ENCODE measurements around the gene WDR45B.

WDR45B gene

DNA sequence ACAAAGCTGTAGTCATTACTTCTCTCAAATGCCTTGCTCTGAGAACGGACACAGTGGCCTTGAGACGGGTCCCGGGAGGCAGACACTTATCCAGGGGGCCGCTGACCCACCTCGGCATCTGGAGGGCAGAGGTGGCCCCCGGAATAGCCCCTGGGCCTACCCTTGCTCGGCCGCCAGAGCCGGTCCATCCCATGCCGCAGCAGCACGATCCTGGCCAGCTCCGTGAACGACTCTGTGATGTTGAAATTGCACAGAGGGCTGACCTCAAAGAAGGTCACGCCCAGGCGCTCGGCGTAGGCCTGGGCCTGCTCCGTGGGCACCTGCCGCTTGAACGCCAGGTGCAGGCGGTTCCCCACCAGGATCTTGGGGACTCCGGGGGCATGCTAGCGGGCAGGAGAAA is 10.1 kb upstream of the WDR45B start:
- H3K27me3 ChIP-seq (ENCODE audit: insufficient read depth, low read depth): no peaks in the 10 kb centered on the region
- no peak overlapping the region for H3K9ac ChIP-seq
- TF ChIP-seq, protein P1, sequence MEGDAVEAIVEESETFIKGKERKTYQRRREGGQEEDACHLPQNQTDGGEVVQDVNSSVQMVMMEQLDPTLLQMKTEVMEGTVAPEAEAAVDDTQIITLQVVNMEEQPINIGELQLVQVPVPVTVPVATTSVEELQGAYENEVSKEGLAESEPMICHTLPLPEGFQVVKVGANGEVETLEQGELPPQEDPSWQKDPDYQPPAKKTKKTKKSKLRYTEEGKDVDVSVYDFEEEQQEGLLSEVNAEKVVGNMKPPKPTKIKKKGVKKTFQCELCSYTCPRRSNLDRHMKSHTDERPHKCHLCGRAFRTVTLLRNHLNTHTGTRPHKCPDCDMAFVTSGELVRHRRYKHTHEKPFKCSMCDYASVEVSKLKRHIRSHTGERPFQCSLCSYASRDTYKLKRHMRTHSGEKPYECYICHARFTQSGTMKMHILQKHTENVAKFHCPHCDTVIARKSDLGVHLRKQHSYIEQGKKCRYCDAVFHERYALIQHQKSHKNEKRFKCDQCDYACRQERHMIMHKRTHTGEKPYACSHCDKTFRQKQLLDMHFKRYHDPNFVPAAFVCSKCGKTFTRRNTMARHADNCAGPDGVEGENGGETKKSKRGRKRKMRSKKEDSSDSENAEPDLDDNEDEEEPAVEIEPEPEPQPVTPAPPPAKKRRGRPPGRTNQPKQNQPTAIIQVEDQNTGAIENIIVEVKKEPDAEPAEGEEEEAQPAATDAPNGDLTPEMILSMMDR (conservative IDR thresholded peaks at IDR 0.05; ENCODE audit: low read depth, low read length): no peak
- H3K79me2 ChIP-seq (ENCODE audit: insufficient read depth, low read depth): no peaks in the 10 kb centered on the region
- H3K4me1 ChIP-seq (ENCODE audit: low read depth, poor library complexity, severe bottlenecking): no peaks in the 10 kb centered on the region
- no peaks in the 10 kb centered on the region for H3K36me3 ChIP-seq (ENCODE audit: insufficient read depth)
- H4K20me1 ChIP-seq (ENCODE audit: insufficient read depth): no peaks in the 10 kb centered on the region
- no peak overlapping the region for H3K27ac ChIP-seq
- no peak overlapping the region for H3K4me3 ChIP-seq (IDR thresholded peaks at IDR 0.05; ENCODE audit: insufficient read depth, low read depth, low read length)
- no peak overlapping the region for H3K4me2 ChIP-seq
- H2AFZ ChIP-seq (ENCODE audit: low read depth): no peak overlapping the region

DNA sequence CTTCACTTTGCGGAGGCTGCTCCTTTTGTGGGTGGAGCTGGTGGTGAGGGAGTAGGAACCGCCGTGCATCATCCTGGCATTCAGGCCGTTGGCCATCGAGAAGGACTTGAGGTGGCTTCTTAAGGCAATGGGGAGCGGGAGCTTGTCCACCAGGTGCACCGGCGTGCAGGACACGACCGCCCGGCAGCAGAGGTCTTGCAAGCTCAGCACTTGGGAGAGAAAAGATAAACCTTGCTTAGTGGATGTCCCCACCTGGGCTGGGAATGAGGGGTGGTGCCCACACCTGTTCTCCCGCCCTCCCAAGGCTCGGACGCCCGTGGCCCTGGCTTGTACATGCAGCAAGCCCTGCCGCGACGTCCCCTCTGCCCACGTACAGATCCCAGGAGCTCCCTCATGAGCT is 9.7 kb upstream of the WDR45B start:
- no peak overlapping the region for H2AFZ ChIP-seq (ENCODE audit: low read depth)
- no peaks in the 10 kb centered on the region for H3K36me3 ChIP-seq (ENCODE audit: insufficient read depth)
- H4K20me1 ChIP-seq (ENCODE audit: insufficient read depth): no peaks in the 10 kb centered on the region
- H3K4me1 ChIP-seq (ENCODE audit: low read depth, poor library complexity, severe bottlenecking): no peaks in the 10 kb centered on the region
- no peak overlapping the region for H3K4me2 ChIP-seq
- no peaks in the 10 kb centered on the region for H3K79me2 ChIP-seq (ENCODE audit: insufficient read depth, low read depth)
- TF ChIP-seq, protein P1 (conservative IDR thresholded peaks at IDR 0.05; ENCODE audit: low read depth, low read length): no peak
- H3K27ac ChIP-seq: no peak overlapping the region
- H3K27me3 ChIP-seq (ENCODE audit: insufficient read depth, low read depth): no peaks in the 10 kb centered on the region
- no peak overlapping the region for H3K4me3 ChIP-seq (IDR thresholded peaks at IDR 0.05; ENCODE audit: insufficient read depth, low read depth, low read length)
- H3K9ac ChIP-seq: no peak overlapping the region

DNA sequence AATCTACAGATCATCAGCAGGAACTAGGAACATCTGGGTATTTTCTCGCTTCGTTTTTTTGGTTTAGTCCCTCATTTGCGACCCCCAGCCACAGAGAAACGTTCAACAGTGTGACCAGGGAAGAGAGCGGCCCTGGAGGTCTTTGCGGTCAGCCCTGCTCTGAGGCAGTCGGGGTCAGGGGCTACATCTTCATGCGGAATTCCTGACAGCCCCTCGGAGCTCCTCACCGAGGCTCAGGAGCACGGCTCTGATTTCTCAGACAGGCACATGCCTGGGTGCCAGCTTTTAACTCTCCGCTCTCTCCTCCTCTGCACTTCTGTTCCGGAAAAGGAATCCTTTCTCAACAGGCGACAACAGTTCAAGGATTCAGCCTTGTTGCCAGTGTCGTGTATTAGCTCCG is 8.0 kb upstream of the WDR45B start:
- Histone ChIP-seq H3K79me2 (ENCODE audit: insufficient read depth, low read depth) (no peaks in the 10 kb centered on the region), H4K20me1 (ENCODE audit: insufficient read depth) (no peaks in the 10 kb centered on the region), H3K27ac (no peak overlapping the region), H3K4me2 (no peak overlapping the region), H3K27me3 (ENCODE audit: insufficient read depth, low read depth) (no peaks in the 10 kb centered on the region), H3K36me3 (ENCODE audit: insufficient read depth) (no peaks in the 10 kb centered on the region), H3K4me3 (IDR thresholded peaks at IDR 0.05; ENCODE audit: insufficient read depth, low read depth, low read length) (no peak overlapping the region), H3K4me1 (ENCODE audit: low read depth, poor library complexity, severe bottlenecking) (peaks cover 4% of the 10 kb centered on the region), H2AFZ (ENCODE audit: low read depth) (no peak overlapping the region), H3K9ac (no peak overlapping the region)
- TF ChIP-seq, protein P1 (conservative IDR thresholded peaks at IDR 0.05; ENCODE audit: low read depth, low read length): no peak

DNA sequence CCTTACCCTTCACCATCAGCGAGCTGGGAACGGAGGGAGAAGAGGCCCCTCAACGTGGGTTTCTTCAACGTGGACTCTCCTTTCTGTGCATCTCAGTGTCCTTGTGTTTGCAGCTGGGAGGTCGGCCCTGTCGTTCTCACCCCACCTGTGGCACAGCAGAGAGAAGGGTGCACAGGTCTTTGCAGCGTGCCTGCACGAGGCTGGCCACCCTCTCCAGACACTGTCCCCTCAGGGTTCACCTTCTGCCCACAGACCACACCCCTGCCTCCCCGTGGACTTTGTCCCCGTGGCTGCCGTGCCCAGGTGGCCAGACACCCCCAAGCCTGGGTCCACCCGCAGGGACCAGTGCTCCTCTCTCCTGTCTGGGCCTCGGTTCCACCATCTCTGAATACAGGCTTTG is 7.3 kb upstream of the WDR45B start:
- no peak overlapping the region for H3K4me3 ChIP-seq (IDR thresholded peaks at IDR 0.05; ENCODE audit: insufficient read depth, low read depth, low read length)
- H3K9ac ChIP-seq: no peak overlapping the region
- H3K79me2 ChIP-seq (ENCODE audit: insufficient read depth, low read depth): no peaks in the 10 kb centered on the region
- H3K27me3 ChIP-seq (ENCODE audit: insufficient read depth, low read depth): no peaks in the 10 kb centered on the region
- H2AFZ ChIP-seq (ENCODE audit: low read depth): no peak overlapping the region
- no peak overlapping the region for H3K27ac ChIP-seq
- no peaks in the 10 kb centered on the region for H3K36me3 ChIP-seq (ENCODE audit: insufficient read depth)
- TF ChIP-seq, protein P1 (conservative IDR thresholded peaks at IDR 0.05; ENCODE audit: low read depth, low read length): no peak
- H3K4me2 ChIP-seq: no peak overlapping the region
- no peaks in the 10 kb centered on the region for H4K20me1 ChIP-seq (ENCODE audit: insufficient read depth)
- peaks cover 9% of the 10 kb centered on the region for H3K4me1 ChIP-seq (ENCODE audit: low read depth, poor library complexity, severe bottlenecking)
